CD1c-positive myeloid dendritic cell (primary cell): Measurements from ENCODE around the gene ABHD6.

Experiments
- DNase-seq: peaks from one replicate; pipeline ENCODE4 v3.0.0-alpha.2; 2016; ENCODE audit errors: extremely low spot score

Gene ABHD6

DNA sequence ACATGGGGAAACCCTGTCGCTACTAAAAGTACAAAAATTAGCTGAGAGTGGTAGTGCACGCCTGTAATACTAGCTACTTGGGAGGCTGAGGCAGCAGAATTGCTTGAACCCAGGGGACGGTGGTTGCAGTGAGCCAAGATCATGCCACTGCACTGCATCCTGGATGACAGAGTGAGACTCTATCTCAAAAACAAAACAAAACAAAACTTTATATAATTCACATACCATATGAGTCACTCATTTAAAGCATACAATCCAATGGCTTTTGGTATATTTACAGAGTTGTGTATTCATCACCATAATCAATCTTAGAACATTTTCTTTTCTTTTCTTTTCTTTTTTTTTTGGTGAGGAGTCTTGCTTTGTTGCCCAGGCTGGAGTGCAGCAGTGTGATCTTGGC lies 103.8 kb downstream of the ABHD6 start:
- no peak for DNase-seq

DNA sequence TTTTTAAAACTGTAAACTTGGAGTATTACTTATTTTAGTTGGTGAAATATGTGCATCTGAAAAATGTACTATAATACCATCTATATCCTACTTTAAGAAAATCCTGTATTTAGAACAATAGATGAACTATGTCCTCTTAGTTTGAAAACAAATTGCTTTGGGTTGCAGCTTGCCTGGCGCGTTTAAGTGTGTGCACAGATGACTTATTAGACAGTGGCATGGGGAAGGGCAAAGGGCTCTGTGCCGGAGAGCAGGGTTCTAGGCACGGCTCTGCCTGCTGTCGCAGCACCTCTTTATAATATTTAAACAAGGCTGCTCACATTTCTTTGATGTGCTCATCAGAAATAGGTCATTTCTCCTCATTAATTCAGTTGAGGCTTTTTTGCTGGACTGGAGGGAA lies 105.1 kb downstream of the ABHD6 start:
- DNase-seq: no peak
